Esophagus muscularis mucosa (tissue), 4 donors: ENCODE results near the gene PLCH2. TPM values are rescaled to one million over a fixed set of nuclear protein-coding genes. Genes with fewer than 3 reads are reported as not detected.

ENCODE experiments used
- DNase-seq: peaks from one replicate; pipeline ENCODE4 v3.0.0-alpha.2; 2017; ENCODE audit errors: extremely low spot score
- H3K27ac ChIP-seq, 4 donors: fragments of 200-600 bp; sonication (generic); replicated peaks in 1 of 4; 1 replicate in 3 of 4; 2 replicates in 1 of 4; pipeline ENCODE4 v1.5.1; 2016 to 2019; ENCODE audit warnings: mild to moderate bottlenecking in 1 of 4
- H3K27me3 ChIP-seq, 4 donors: fragments of 200-600 bp; sonication (generic); one replicate each; pipeline versions ENCODE4 v1.5.1 to v1.6.0; 2016 to 2019
- H3K36me3 ChIP-seq, 4 donors: fragments of 200-600 bp; sonication (generic); one replicate each; pipeline ENCODE4 v1.5.1; 2016 to 2019
- H3K4me1 ChIP-seq, 4 donors: fragments of 200-600 bp; sonication (generic); one replicate each; pipeline ENCODE4 v1.5.1; 2016 to 2019
- H3K4me3 ChIP-seq, 4 donors: fragments of 200-600 bp; sonication (generic); 1 replicate in 2 of 4; 2 replicates in 2 of 4; pipeline ENCODE4 v1.5.1; 2016 to 2019; ENCODE audit warnings: mild to moderate bottlenecking in 4 of 4, moderate library complexity in 1 of 4
- H3K9me3 ChIP-seq, 4 donors: fragments of 200-600 bp; sonication (generic); 1 replicate in 3 of 4; 2 replicates in 1 of 4; pipeline ENCODE4 v1.5.1; 2016 to 2019
- EP300 ChIP-seq: sonication (generic); formaldehyde crosslinking; IDR thresholded peaks from one replicate; pipeline ENCODE4 v1.6.1; 2017; ENCODE audit warnings: antibody characterized with exemption
- POLR2A ChIP-seq: fragments of 450-650 bp; IDR thresholded peaks from one replicate; pipeline ENCODE4 v1.6.1; 2017; ENCODE audit warnings: antibody characterized with exemption, moderate library complexity, mild to moderate bottlenecking, low read depth
- POLR2AphosphoS5 ChIP-seq, 2 donors: sonication (generic); formaldehyde crosslinking; IDR thresholded peaks; one replicate each; pipeline ENCODE4 v1.6.1; 2017; ENCODE audit warnings: antibody characterized with exemption in 2 of 2
- WGBS: methylation state at CpG from one replicate; pipeline ENCODE4 v1.1.5; 2018; 5-methylcytosine and 5-hydroxymethylcytosine counted together
- intact Hi-C: fragments of 100-400 bp; cut with DNase I; formaldehyde crosslinking; loops from one replicate; pipeline ENCODE4 v1.15.1; 2023
- total RNA-seq, 4 donors: library from RNA; depleted of rRNA; stranded (reverse); fragments of >200 nt; gene quantifications; one replicate each; pipeline versions ENCODE4 v1.1.0 to v1.2.1, GENCODE V29; 2016
- TF ChIP-seq, protein P1 (sequence below), 3 experiments: fragments of 200-600 bp in 2 of 3; fragments of 450-650 bp in 1 of 3; sonication (generic) in 2 of 3; IDR thresholded peaks; one replicate each; pipeline ENCODE4 v1.5.1; 2017 to 2019; ENCODE audit warnings: antibody characterized with exemption in 3 of 3, mild to moderate bottlenecking in 2 of 3, moderate library complexity in 1 of 3

The PLCH2 gene
- total RNA-seq, 4 donors from 2014 or later = 0.06 to 0.42 (median 0.26) TPM

DNA sequence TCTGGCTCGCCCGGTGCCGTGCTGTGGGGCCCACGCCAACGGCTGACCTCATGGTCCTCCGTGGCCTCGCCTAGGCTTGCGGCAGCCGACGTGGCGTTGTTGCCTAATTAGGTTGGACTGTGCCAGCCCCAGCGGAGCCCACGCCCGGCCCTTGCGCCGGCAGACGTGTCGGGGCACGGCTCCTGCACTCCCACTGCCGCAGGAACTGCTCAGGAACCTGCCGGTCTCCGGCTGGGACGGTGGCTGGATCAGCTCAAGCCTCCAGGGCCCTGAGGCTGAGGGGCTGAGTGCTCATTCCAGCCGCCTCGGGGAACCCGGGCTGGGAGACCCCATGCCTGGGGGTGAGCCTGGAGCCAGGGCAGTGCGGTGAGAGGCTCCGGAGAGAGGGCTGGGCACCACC, 47.6 kb upstream of the PLCH2 start:
- Histone ChIP-seq H3K27me3 (peaks cover 0 to 87% (median 11%) of the 10 kb centered on the region in 4 donors), H3K9me3 (peaks cover 0 to 11% (median 4%) of the 10 kb centered on the region in 4 donors), H3K36me3 (no peaks in the 10 kb centered on the region), H3K27ac (no peak overlapping the region), H3K4me1 (no peaks in the 10 kb centered on the region), H3K4me3 (no peak overlapping the region)
- TF ChIP-seq EP300 (no peak), POLR2A (no peak), POLR2AphosphoS5 (IDR thresholded peaks at IDR 0.05) (no peak)
- TF ChIP-seq, protein P1, sequence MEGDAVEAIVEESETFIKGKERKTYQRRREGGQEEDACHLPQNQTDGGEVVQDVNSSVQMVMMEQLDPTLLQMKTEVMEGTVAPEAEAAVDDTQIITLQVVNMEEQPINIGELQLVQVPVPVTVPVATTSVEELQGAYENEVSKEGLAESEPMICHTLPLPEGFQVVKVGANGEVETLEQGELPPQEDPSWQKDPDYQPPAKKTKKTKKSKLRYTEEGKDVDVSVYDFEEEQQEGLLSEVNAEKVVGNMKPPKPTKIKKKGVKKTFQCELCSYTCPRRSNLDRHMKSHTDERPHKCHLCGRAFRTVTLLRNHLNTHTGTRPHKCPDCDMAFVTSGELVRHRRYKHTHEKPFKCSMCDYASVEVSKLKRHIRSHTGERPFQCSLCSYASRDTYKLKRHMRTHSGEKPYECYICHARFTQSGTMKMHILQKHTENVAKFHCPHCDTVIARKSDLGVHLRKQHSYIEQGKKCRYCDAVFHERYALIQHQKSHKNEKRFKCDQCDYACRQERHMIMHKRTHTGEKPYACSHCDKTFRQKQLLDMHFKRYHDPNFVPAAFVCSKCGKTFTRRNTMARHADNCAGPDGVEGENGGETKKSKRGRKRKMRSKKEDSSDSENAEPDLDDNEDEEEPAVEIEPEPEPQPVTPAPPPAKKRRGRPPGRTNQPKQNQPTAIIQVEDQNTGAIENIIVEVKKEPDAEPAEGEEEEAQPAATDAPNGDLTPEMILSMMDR (IDR thresholded peaks at IDR 0.05) = no peak
- WGBS = 89% methylated on average over 13 of the region's 28 CpGs
- DNase-seq = no peak
- intact Hi-C loops = no loop called here

DNA sequence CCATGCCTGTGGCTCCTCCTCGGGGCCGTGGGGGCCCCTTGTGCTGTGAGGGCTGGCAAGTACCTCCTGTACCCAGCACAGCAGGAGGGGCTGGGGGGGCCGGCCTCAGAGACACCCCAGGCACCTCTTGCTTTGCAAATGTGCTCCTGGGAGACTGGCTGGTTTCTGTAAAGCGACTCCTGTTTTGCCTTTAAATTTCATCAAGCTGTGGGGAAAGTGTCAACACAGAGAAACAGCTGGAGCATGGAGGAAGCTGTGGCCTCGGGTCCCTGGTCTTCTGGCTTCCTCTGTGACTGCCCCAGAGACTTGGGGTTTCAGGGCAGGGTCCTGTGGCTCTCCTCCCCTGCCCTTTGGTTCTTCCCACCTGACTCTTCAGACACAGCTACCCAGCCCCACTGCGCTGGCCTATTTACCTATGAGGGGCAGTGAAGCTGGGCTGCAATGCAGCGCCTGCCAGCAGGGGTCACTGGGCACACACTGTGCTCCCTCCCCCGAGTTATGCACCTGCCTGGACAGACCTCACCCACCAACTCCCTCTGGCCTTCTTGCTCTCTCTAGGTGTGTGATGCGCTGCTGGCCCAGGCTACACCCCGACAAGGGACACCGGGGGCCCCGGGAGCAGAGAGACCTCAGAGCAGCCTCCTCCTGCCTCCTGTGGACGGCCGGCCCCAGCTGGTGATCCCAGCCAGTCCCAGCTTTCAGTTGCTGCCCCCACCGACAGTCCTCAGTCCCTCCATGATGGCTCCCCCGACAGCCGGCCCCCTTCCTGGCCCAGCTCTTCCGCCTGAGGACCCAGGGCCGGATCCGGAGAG, 46.1 kb upstream of the PLCH2 start:
- Histone ChIP-seq H3K36me3 (no peaks in the 10 kb centered on the region), H3K9me3 (peaks cover 0 to 9% (median 3%) of the 10 kb centered on the region in 4 donors), H3K27me3 (peaks cover 0 to 99% (median 11%) of the 10 kb centered on the region in 4 donors), H3K4me1 (no peaks in the 10 kb centered on the region), H3K4me3 (no peak overlapping the region), H3K27ac (no peak overlapping the region)
- no peak for TF ChIP-seq POLR2AphosphoS5 (IDR thresholded peaks at IDR 0.05)
- no peak for TF ChIP-seq EP300
- no peak for TF ChIP-seq POLR2A
- TF ChIP-seq, protein P1 (IDR thresholded peaks at IDR 0.05) = no peak
- intact Hi-C loops = no loop called here
- WGBS = 85% methylated on average over 14 of the region's 20 CpGs
- DNase-seq = no peak

DNA sequence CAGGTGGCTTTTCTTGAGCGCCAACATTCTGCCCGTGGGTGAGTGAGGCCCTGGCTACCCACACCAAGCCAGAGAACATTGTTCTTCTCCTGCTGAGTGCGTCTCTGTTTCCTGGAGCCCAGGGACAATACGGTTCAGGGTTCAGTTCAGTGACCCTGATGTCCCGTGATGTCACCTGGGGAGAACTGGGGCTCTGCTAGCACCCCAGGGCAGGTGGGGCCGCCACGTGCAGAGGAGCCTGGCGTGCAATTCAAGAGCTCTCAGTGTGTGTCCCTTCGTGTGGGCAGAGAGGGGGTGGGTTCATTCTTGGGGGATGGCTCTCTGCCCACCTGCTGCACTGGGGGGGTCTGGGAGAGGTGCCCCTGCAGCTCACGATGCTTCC, 45.5 kb upstream of the PLCH2 start:
- intact Hi-C loops = no loop called here
- no peaks in the 10 kb centered on the region for H3K36me3 ChIP-seq
- H3K4me1 ChIP-seq = no peaks in the 10 kb centered on the region
- H3K9me3 ChIP-seq = peaks cover 0 to 9% (median 3%) of the 10 kb centered on the region in 4 donors
- no peak for TF ChIP-seq POLR2A
- TF ChIP-seq, protein P1 (IDR thresholded peaks at IDR 0.05) = no peak
- no peak for TF ChIP-seq EP300
- TF ChIP-seq POLR2AphosphoS5 (IDR thresholded peaks at IDR 0.05) = no peak
- no peak overlapping the region for H3K27ac ChIP-seq
- H3K27me3 ChIP-seq = peaks cover 0 to 100% (median 11%) of the 10 kb centered on the region in 4 donors
- H3K4me3 ChIP-seq = no peak overlapping the region
- WGBS = 80% methylated on average over 10 of the region's 10 CpGs
- no peak for DNase-seq

DNA sequence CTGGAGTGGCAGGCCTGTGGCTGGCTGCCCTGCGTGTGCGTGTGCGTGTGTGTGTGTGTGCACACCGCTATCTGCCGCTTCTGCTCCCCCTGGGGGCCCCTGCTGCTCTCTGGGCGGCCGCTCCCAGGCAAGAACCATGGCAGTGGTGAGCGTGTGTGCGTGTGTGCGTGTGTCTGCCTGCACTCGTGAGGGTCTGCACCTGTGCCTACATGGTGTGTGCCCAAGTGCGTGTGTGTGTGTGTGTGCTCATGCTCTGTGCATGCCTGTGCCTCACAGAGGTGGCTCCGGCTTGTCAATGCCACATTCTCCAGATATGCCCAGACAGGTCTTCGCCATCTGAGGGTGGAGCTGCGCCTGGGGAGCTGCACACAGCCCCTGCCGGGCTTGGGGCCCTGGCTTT, 45.0 kb upstream of the PLCH2 start:
- Histone ChIP-seq H3K27ac (no peak overlapping the region), H3K4me1 (no peaks in the 10 kb centered on the region), H3K36me3 (no peaks in the 10 kb centered on the region), H3K4me3 (no peak overlapping the region), H3K9me3 (peaks cover 0 to 9% (median 3%) of the 10 kb centered on the region in 4 donors), H3K27me3 (peaks cover 0 to 97% (median 11%) of the 10 kb centered on the region in 4 donors)
- WGBS = 60% methylated on average over 15 of the region's 16 CpGs
- intact Hi-C loops = no loop called here
- TF ChIP-seq POLR2A = no peak
- TF ChIP-seq EP300 = no peak
- TF ChIP-seq POLR2AphosphoS5 (IDR thresholded peaks at IDR 0.05) = no peak
- TF ChIP-seq, protein P1 (IDR thresholded peaks at IDR 0.05) = no peak
- no peak for DNase-seq
